Measurements from ENCODE around the gene WWOX. TPM values are rescaled to one million over a fixed set of nuclear protein-coding genes. Genes with fewer than 3 reads are reported as not detected.

The WWOX gene
- total and polyA plus RNA-seq, 2 of the 4 experiments (the other 2 are of a cell fraction) = 2.7 to 5.4 TPM

DNA sequence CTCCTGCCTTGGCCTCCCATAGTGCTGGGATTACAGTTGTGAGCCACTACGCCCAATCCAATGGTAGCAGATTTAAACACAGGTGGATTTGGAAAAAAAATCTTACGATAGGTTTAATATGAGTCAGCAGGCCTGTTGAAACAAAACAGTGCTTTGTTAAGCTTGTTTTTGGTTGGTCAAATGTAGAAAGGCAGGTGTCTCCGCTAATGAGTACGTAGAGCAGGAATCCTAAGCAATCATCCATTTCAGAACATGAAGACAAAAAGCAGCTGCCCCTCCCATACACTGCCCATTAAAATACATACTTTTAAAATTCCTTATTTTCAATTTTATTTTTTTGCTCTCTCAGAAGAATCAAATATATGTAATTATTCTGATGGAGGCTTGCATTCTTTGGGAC lies 1.9 kb upstream of the WWOX start:
- ChIA-PET CTCF (no interaction called here), POLR2A (ENCODE audit: unreplicated experiment) (no interaction called here)
- WGBS, 2 experiments (ENCODE audit: extremely low coverage in 2 of 2, insufficient read length in 1 of 2) = no CpG with 5 or more reads among the region's 4 CpGs

More for the DNA sequence above, 1.9 kb upstream of the WWOX start:
- Histone ChIP-seq H3K4ac (ENCODE audit: low read depth, low read length) (no peak overlapping the region), H3K79me1 (ENCODE audit: low read depth in 1 of 2, low read length in 2 of 2) (peaks cover 0 to 3% of the 10 kb centered on the region in 2 experiments; a peak in 1 of 4 replicates), H3K18ac (ENCODE audit: low read depth, low read length) (no peak overlapping the region), H3K14ac (replicated peaks; ENCODE audit: low read depth, low read length) (no peak overlapping the region), H3K9me1 (ENCODE audit: insufficient read depth, low read length) (no peaks in the 10 kb centered on the region; the same call in 1 of the 2 replicates), H3K27ac (ENCODE audit: insufficient read depth, low read length) (no peak overlapping the region), H3K4me2 (ENCODE audit: low read depth, low read length) (no peak overlapping the region), H3K9ac (ENCODE audit: low read depth, low read length) (no peak overlapping the region), H2AK9ac (replicated peaks; ENCODE audit: low read depth, low read length, poor library complexity) (no peak overlapping the region), H3K9me3 (ENCODE audit: control insufficient read depth, insufficient read depth, low read length) (no peaks in the 10 kb centered on the region), H4K8ac (ENCODE audit: low read depth in 2 of 2, low read length in 2 of 2) (no peak overlapping the region), H2AK5ac (ENCODE audit: low read depth, low read length) (no peak overlapping the region), H4K91ac (ENCODE audit: insufficient read depth, low read depth, low read length) (no peak overlapping the region), H2BK20ac (ENCODE audit: low read depth, low read length) (no peak overlapping the region), H3K4me1 (ENCODE audit: control insufficient read depth, insufficient read depth, low read length) (no peaks in the 10 kb centered on the region), H3K27me3 (ENCODE audit: control insufficient read depth, insufficient read depth, low read length) (peaks cover 3% of the 10 kb centered on the region; the same call in 1 of the 2 replicates), H2BK120ac (ENCODE audit: low read depth, low read length) (no peak overlapping the region), H3K36me3 (ENCODE audit: control insufficient read depth, insufficient read depth, low read length) (no peaks in the 10 kb centered on the region), H4K20me1 (ENCODE audit: insufficient read depth, low read length) (no peaks in the 10 kb centered on the region), H3K23ac (ENCODE audit: low read depth, low read length) (no peak overlapping the region), H2BK5ac (ENCODE audit: low read depth, low read length, poor library complexity, severe bottlenecking) (no peak overlapping the region), H2AFZ (replicated peaks; ENCODE audit: low read length, poor library complexity) (no peak overlapping the region), H3K4me3 (ENCODE audit: insufficient read depth, low read depth, low read length) (no peak overlapping the region), H4K5ac (ENCODE audit: low read depth, low read length) (no peak overlapping the region), H2BK15ac (ENCODE audit: low read depth, low read length) (no peak overlapping the region), H3K56ac (ENCODE audit: extremely low read depth, insufficient read depth, low read length) (no peak overlapping the region)
- dilution Hi-C loops (cut with HindIII; ENCODE audit: low sequenced_read_pairs, unreplicated experiment) = no loop called here
- no peak for DNase-seq
- intact Hi-C loops (cut with micrococcal nuclease) = loop anchor here (5.0 kb wide), 1 partner anchor 495 kb away; no protein-coding TSS in a partner anchor
- no TSS peak for BruUV-seq (replicated peaks)
- in situ Hi-C loops (cut with MboI; ENCODE audit: low sequenced_read_pairs) = no loop called here
- ATAC-seq (ENCODE audit: low read depth) = no peak
- TF ChIP-seq NFE2L2 (IDR thresholded peaks at IDR 0.05; ENCODE audit: low read depth, low read length) (no peak), SMC3 (IDR thresholded peaks at IDR 0.05; ENCODE audit: low read depth, low read length) (no peak), RFX5 (IDR thresholded peaks at IDR 0.05; ENCODE audit: low read depth, low read length) (no peak), CHD1 (IDR thresholded peaks at IDR 0.05; ENCODE audit: low read depth, low read length) (no peak), RAD21 (IDR thresholded peaks at IDR 0.05; ENCODE audit: low read length) (no peak), BHLHE40 (IDR thresholded peaks at IDR 0.05; ENCODE audit: low read depth, low read length) (no peak), MXI1 (IDR thresholded peaks at IDR 0.05; ENCODE audit: borderline replicate concordance, low read depth, low read length) (no peak), RCOR1 (IDR thresholded peaks at IDR 0.05; ENCODE audit: insufficient replicate concordance, low read length) (no peak)
- TF ChIP-seq, protein P1, sequence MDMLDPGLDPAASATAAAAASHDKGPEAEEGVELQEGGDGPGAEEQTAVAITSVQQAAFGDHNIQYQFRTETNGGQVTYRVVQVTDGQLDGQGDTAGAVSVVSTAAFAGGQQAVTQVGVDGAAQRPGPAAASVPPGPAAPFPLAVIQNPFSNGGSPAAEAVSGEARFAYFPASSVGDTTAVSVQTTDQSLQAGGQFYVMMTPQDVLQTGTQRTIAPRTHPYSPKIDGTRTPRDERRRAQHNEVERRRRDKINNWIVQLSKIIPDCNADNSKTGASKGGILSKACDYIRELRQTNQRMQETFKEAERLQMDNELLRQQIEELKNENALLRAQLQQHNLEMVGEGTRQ (IDR thresholded peaks at IDR 0.05; ENCODE audit: low read depth, low read length) = no peak
